Keratinocyte (primary cell): Measurements from ENCODE around the gene SLC25A42.

Experiments
- CTCF ChIP-seq, 3 experiments: IDR thresholded peaks in 1 of 3; conservative IDR thresholded peaks in 1 of 3; optimal IDR thresholded peaks in 1 of 3; 2 replicates in 2 of 3; 3 replicates in 1 of 3; pipeline versions ENCODE3 to v1.5.1; 2011; ENCODE audit warnings: low read length in 3 of 3, mild to moderate bottlenecking in 3 of 3, moderate library complexity in 2 of 3, control low read depth in 1 of 3, inconsistent platforms in 1 of 3; ENCODE audit not compliant: insufficient read depth in 2 of 3; ENCODE audit errors: extremely low read depth in 1 of 3
- EZH2 ChIP-seq: IDR thresholded peaks from one replicate; pipeline ENCODE4 v1.6.1; 2012; ENCODE audit warnings: inconsistent platforms, mild to moderate bottlenecking, low read length, moderate library complexity

GRCh38 chr19:19077103-19077502 lies 13.3 kb downstream of the SLC25A42 start:
- TF ChIP-seq CTCF (optimal IDR thresholded peaks at IDR 0.05 in 1 of 3, IDR thresholded peaks at IDR 0.05 in 1 of 3, conservative IDR thresholded peaks at IDR 0.05 in 1 of 3; ENCODE audit: extremely low read depth in 1 of 3, insufficient read depth in 2 of 3, low read length in 3 of 3) (no peak), EZH2 (no peak)
